Measurements from ENCODE around the gene OSBPL2.

Gene OSBPL2

GRCh38 chr20:62201173-62202082 lies 36.9 kb upstream of the OSBPL2 start:
- no peaks in the 10 kb centered on the region for H3K9me3 Mint-ChIP-seq
- no peaks in the 10 kb centered on the region for H3K27me3 Mint-ChIP-seq (ENCODE audit: low read depth)
- H3K36me3 Mint-ChIP-seq (ENCODE audit: low read depth): peaks cover 30% of the 10 kb centered on the region
- H3K4me3 Mint-ChIP-seq: no peak overlapping the region
- H3K4me1 Mint-ChIP-seq (ENCODE audit: low read depth): no peaks in the 10 kb centered on the region
- H3K27ac Mint-ChIP-seq: no peak overlapping the region
- DNase-seq (ENCODE audit: low spot score): no peak

GRCh38 chr20:62202083-62202395 lies 36.3 kb upstream of the OSBPL2 start:
- DNase-seq (ENCODE audit: low spot score): no peak
- Mint-ChIP-seq H3K4me3 (no peak overlapping the region), H3K27ac (no peak overlapping the region), H3K36me3 (ENCODE audit: low read depth) (peaks cover 30% of the 10 kb centered on the region), H3K9me3 (no peaks in the 10 kb centered on the region), H3K4me1 (ENCODE audit: low read depth) (no peaks in the 10 kb centered on the region), H3K27me3 (ENCODE audit: low read depth) (no peaks in the 10 kb centered on the region)

GRCh38 chr20:62202676-62203377 lies 35.5 kb upstream of the OSBPL2 start:
- no peak overlapping the region for H3K4me3 Mint-ChIP-seq
- no peaks in the 10 kb centered on the region for H3K27me3 Mint-ChIP-seq (ENCODE audit: low read depth)
- DNase-seq (ENCODE audit: low spot score): no peak
- peaks cover 30% of the 10 kb centered on the region for H3K36me3 Mint-ChIP-seq (ENCODE audit: low read depth)
- H3K27ac Mint-ChIP-seq: no peak overlapping the region
- no peaks in the 10 kb centered on the region for H3K9me3 Mint-ChIP-seq
- H3K4me1 Mint-ChIP-seq (ENCODE audit: low read depth): no peaks in the 10 kb centered on the region

GRCh38 chr20:62203378-62204030 lies 34.8 kb upstream of the OSBPL2 start:
- peaks cover 29% of the 10 kb centered on the region for H3K36me3 Mint-ChIP-seq (ENCODE audit: low read depth)
- no peak overlapping the region for H3K4me3 Mint-ChIP-seq

GRCh38 chr20:62205618-62206387 lies 32.5 kb upstream of the OSBPL2 start:
- peaks cover 12% of the 10 kb centered on the region for H3K36me3 Mint-ChIP-seq (ENCODE audit: low read depth)
- no peak for DNase-seq (ENCODE audit: low spot score)
- no peaks in the 10 kb centered on the region for H3K9me3 Mint-ChIP-seq
- H3K4me3 Mint-ChIP-seq: no peak overlapping the region
- H3K27ac Mint-ChIP-seq: no peak overlapping the region
- no peaks in the 10 kb centered on the region for H3K4me1 Mint-ChIP-seq (ENCODE audit: low read depth)
- H3K27me3 Mint-ChIP-seq (ENCODE audit: low read depth): no peaks in the 10 kb centered on the region

More at GRCh38 chr20:62203378-62204030, 34.8 kb upstream of the OSBPL2 start:
- no peak for DNase-seq (ENCODE audit: low spot score)
- no peaks in the 10 kb centered on the region for H3K4me1 Mint-ChIP-seq (ENCODE audit: low read depth)
- no peaks in the 10 kb centered on the region for H3K27me3 Mint-ChIP-seq (ENCODE audit: low read depth)
- H3K27ac Mint-ChIP-seq: no peak overlapping the region
- H3K9me3 Mint-ChIP-seq: no peaks in the 10 kb centered on the region

- H3K4me3 Mint-ChIP-seq: no peak overlapping the region
Observed at GRCh38 chr20:62206388-62206775, 31.9 kb upstream of the OSBPL2 start.

GRCh38 chr20:62208061-62208794 lies 30.1 kb upstream of the OSBPL2 start:
- no peak for DNase-seq (ENCODE audit: low spot score)
- H3K27me3 Mint-ChIP-seq (ENCODE audit: low read depth): no peaks in the 10 kb centered on the region
- no peaks in the 10 kb centered on the region for H3K9me3 Mint-ChIP-seq
- H3K27ac Mint-ChIP-seq: no peak overlapping the region
- no peak overlapping the region for H3K4me3 Mint-ChIP-seq
- peaks cover 3% of the 10 kb centered on the region for H3K36me3 Mint-ChIP-seq (ENCODE audit: low read depth)
- no peaks in the 10 kb centered on the region for H3K4me1 Mint-ChIP-seq (ENCODE audit: low read depth)

More at GRCh38 chr20:62206388-62206775, 31.9 kb upstream of the OSBPL2 start:
- no peak for DNase-seq (ENCODE audit: low spot score)
- Mint-ChIP-seq H3K27ac (no peak overlapping the region), H3K4me1 (ENCODE audit: low read depth) (no peaks in the 10 kb centered on the region), H3K27me3 (ENCODE audit: low read depth) (no peaks in the 10 kb centered on the region), H3K36me3 (ENCODE audit: low read depth) (peaks cover 12% of the 10 kb centered on the region), H3K9me3 (no peaks in the 10 kb centered on the region)

- Mint-ChIP-seq H3K27ac (no peak overlapping the region), H3K9me3 (no peaks in the 10 kb centered on the region), H3K27me3 (ENCODE audit: low read depth) (no peaks in the 10 kb centered on the region), H3K4me3 (no peak overlapping the region), H3K36me3 (ENCODE audit: low read depth) (no peaks in the 10 kb centered on the region), H3K4me1 (ENCODE audit: low read depth) (no peaks in the 10 kb centered on the region)
- DNase-seq (ENCODE audit: low spot score): no peak
Observed at GRCh38 chr20:62208795-62209755, 29.2 kb upstream of the OSBPL2 start.

- no peak overlapping the region for H3K27ac Mint-ChIP-seq
- no peaks in the 10 kb centered on the region for H3K36me3 Mint-ChIP-seq (ENCODE audit: low read depth)
- H3K4me1 Mint-ChIP-seq (ENCODE audit: low read depth): no peaks in the 10 kb centered on the region
- no peak overlapping the region for H3K4me3 Mint-ChIP-seq
- no peak for DNase-seq (ENCODE audit: low spot score)
- no peaks in the 10 kb centered on the region for H3K27me3 Mint-ChIP-seq (ENCODE audit: low read depth)
- H3K9me3 Mint-ChIP-seq: no peaks in the 10 kb centered on the region
Observed at GRCh38 chr20:62209850-62210495, 28.3 kb upstream of the OSBPL2 start.

GRCh38 chr20:62210496-62210855 lies 27.8 kb upstream of the OSBPL2 start:
- Mint-ChIP-seq H3K4me1 (ENCODE audit: low read depth) (no peaks in the 10 kb centered on the region), H3K9me3 (no peaks in the 10 kb centered on the region), H3K27me3 (ENCODE audit: low read depth) (no peaks in the 10 kb centered on the region), H3K27ac (no peak overlapping the region), H3K36me3 (ENCODE audit: low read depth) (no peaks in the 10 kb centered on the region), H3K4me3 (no peak overlapping the region)
- DNase-seq (ENCODE audit: low spot score): no peak

- Mint-ChIP-seq H3K36me3 (ENCODE audit: low read depth) (no peaks in the 10 kb centered on the region), H3K4me1 (ENCODE audit: low read depth) (no peaks in the 10 kb centered on the region), H3K27me3 (ENCODE audit: low read depth) (no peaks in the 10 kb centered on the region), H3K9me3 (no peaks in the 10 kb centered on the region), H3K4me3 (no peak overlapping the region), H3K27ac (no peak overlapping the region)
- no peak for DNase-seq (ENCODE audit: low spot score)
Observed at GRCh38 chr20:62211216-62211615, 27.1 kb upstream of the OSBPL2 start.

GRCh38 chr20:62211769-62212288 lies 26.5 kb upstream of the OSBPL2 start:
- H3K4me1 Mint-ChIP-seq (ENCODE audit: low read depth): no peaks in the 10 kb centered on the region
- DNase-seq (ENCODE audit: low spot score): no peak
- no peak overlapping the region for H3K27ac Mint-ChIP-seq
- no peaks in the 10 kb centered on the region for H3K9me3 Mint-ChIP-seq
- H3K36me3 Mint-ChIP-seq (ENCODE audit: low read depth): no peaks in the 10 kb centered on the region
- H3K4me3 Mint-ChIP-seq: no peak overlapping the region
- no peaks in the 10 kb centered on the region for H3K27me3 Mint-ChIP-seq (ENCODE audit: low read depth)
